ENCODE measurements around the gene ENKUR. TPM values are rescaled to one million over a fixed set of nuclear protein-coding genes. Genes with fewer than 3 reads are reported as not detected.

ENKUR gene
- total RNA-seq, 1 experiment from 2014 or later = 0.17 TPM

- TF ChIP-seq EZH2 (IDR thresholded peaks at IDR 0.05; ENCODE audit: borderline replicate concordance, low read depth, low read length, poor library complexity, severe bottlenecking) = no peak
- no peak for TF ChIP-seq CTCF (conservative IDR thresholded peaks at IDR 0.05; ENCODE audit: low read depth, low read length)
- no peak overlapping the region for H3K27ac ChIP-seq (ENCODE audit: low read depth, low read length, poor library complexity, severe bottlenecking)
- POLR2A ChIA-PET (ENCODE audit: low non-redundant PET) = no interaction called here
- intact Hi-C loops (cut with micrococcal nuclease; ENCODE audit: unreplicated experiment) = no loop called here
- CTCF ChIA-PET = no interaction called here
- H3K4me1 ChIP-seq (ENCODE audit: insufficient read depth, low read length, poor library complexity, severe bottlenecking) = no peaks in the 10 kb centered on the region
- no peaks in the 10 kb centered on the region for H3K9me3 ChIP-seq (ENCODE audit: low read depth, low read length, poor library complexity, severe bottlenecking)
- no peaks in the 10 kb centered on the region for H3K36me3 ChIP-seq (ENCODE audit: insufficient read depth, low read length, poor library complexity, severe bottlenecking)
- no peak overlapping the region for H3K4me3 ChIP-seq (ENCODE audit: low read depth, low read length, poor library complexity, severe bottlenecking)
- BruUV-seq (replicated peaks) = no TSS peak
- no peak for DNase-seq (ENCODE audit: low spot score)
- H3K27me3 ChIP-seq (replicated peaks; ENCODE audit: insufficient read depth, low read depth, low read length, poor library complexity) = no peaks in the 10 kb centered on the region
Observed at GRCh38 chr10:24984906-24985305, 31.1 kb downstream of the ENKUR start.

DNA sequence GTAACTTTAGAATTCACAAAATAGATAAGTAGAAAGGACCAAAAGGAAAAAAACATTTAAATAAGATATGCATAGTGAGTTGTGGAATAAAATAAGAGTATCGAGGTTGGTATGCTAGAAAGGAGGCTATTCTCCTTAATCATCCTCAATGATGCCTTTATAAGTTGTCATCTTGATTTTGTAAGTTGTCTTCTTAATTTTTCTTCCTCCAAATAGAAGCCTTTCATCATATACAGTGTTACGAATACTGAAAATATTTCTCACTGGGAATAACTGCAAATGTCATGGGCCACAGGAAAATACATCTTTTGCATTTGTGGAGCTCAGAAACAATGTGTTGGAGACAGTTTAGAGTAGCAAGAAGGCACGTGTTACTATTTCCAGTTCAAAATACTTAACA is 32.0 kb downstream of the ENKUR start:
- ChIA-PET POLR2A (ENCODE audit: low non-redundant PET) (no interaction called here), CTCF (no interaction called here)
- Histone ChIP-seq H3K27me3 (replicated peaks; ENCODE audit: insufficient read depth, low read depth, low read length, poor library complexity) (no peaks in the 10 kb centered on the region), H3K9me3 (ENCODE audit: low read depth, low read length, poor library complexity, severe bottlenecking) (no peaks in the 10 kb centered on the region), H3K4me1 (ENCODE audit: insufficient read depth, low read length, poor library complexity, severe bottlenecking) (no peaks in the 10 kb centered on the region), H3K27ac (ENCODE audit: low read depth, low read length, poor library complexity, severe bottlenecking) (no peak overlapping the region), H3K4me3 (ENCODE audit: low read depth, low read length, poor library complexity, severe bottlenecking) (no peak overlapping the region), H3K36me3 (ENCODE audit: insufficient read depth, low read length, poor library complexity, severe bottlenecking) (no peaks in the 10 kb centered on the region)
- BruUV-seq (replicated peaks) = no TSS peak
- intact Hi-C loops (cut with micrococcal nuclease; ENCODE audit: unreplicated experiment) = no loop called here
- no peak for TF ChIP-seq EZH2 (IDR thresholded peaks at IDR 0.05; ENCODE audit: borderline replicate concordance, low read depth, low read length, poor library complexity, severe bottlenecking)
- no peak for TF ChIP-seq CTCF (conservative IDR thresholded peaks at IDR 0.05; ENCODE audit: low read depth, low read length)
- DNase-seq (ENCODE audit: low spot score) = no peak

DNA sequence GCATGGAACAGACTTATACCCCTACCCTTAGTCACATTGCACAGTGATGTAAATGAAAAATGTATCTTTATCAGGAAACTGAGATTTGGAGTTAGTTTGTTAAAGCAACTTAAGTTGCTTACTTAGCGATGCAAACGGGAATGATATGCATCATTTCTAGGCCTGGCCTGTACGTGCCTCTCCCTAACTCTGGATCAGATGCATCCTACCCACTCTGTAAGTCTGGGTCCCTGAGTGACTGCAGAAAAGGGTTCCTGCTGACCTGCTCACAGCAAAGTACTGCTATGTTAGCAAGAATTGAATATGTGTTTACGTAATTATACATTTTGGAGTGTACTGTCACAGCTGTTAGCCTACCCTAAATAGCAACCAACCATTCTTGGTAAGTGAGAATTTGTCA is 32.8 kb downstream of the ENKUR start:
- ChIA-PET CTCF (no interaction called here), POLR2A (ENCODE audit: low non-redundant PET) (no interaction called here)
- Histone ChIP-seq H3K9me3 (ENCODE audit: low read depth, low read length, poor library complexity, severe bottlenecking) (no peaks in the 10 kb centered on the region), H3K27me3 (replicated peaks; ENCODE audit: insufficient read depth, low read depth, low read length, poor library complexity) (no peaks in the 10 kb centered on the region), H3K4me3 (ENCODE audit: low read depth, low read length, poor library complexity, severe bottlenecking) (no peak overlapping the region), H3K4me1 (ENCODE audit: insufficient read depth, low read length, poor library complexity, severe bottlenecking) (no peaks in the 10 kb centered on the region), H3K27ac (ENCODE audit: low read depth, low read length, poor library complexity, severe bottlenecking) (no peak overlapping the region), H3K36me3 (ENCODE audit: insufficient read depth, low read length, poor library complexity, severe bottlenecking) (no peaks in the 10 kb centered on the region)
- intact Hi-C loops (cut with micrococcal nuclease; ENCODE audit: unreplicated experiment) = no loop called here
- no peak for TF ChIP-seq CTCF (conservative IDR thresholded peaks at IDR 0.05; ENCODE audit: low read depth, low read length)
- no peak for TF ChIP-seq EZH2 (IDR thresholded peaks at IDR 0.05; ENCODE audit: borderline replicate concordance, low read depth, low read length, poor library complexity, severe bottlenecking)
- no peak for DNase-seq (ENCODE audit: low spot score)
- BruUV-seq (replicated peaks) = no TSS peak

Measured in A673 (cell line).